ENCODE data around the gene C11orf54.
"Not testable (repeated sequence)": the region's sequence is repeated elsewhere in the genome, so short reads cannot be mapped to it uniquely, and the experiment has no call there.

The C11orf54 gene

GRCh38 chr11:93737904-93738612, 3.4 kb upstream of the C11orf54 start:
- H3K4me3 ChIP-seq (ENCODE audit: low read length) = no peak overlapping the region
- no peak overlapping the region for H3K27ac ChIP-seq (ENCODE audit: low read depth, low read length)
- peaks cover 20% of the 10 kb centered on the region for H3K4me1 ChIP-seq (ENCODE audit: control insufficient read depth, insufficient read depth, low read length)
- H3K36me3 ChIP-seq (ENCODE audit: control insufficient read depth, insufficient read depth, low read length) = peaks cover 20% of the 10 kb centered on the region
- H3K9ac ChIP-seq (ENCODE audit: low read length) = no peak overlapping the region
- no peaks in the 10 kb centered on the region for H3K27me3 ChIP-seq (ENCODE audit: control insufficient read depth, insufficient read depth, low read length)

GRCh38 chr11:93738647-93739081, 2.8 kb upstream of the C11orf54 start:
- Histone ChIP-seq H3K27ac (ENCODE audit: low read depth, low read length) (no peak overlapping the region), H3K4me3 (ENCODE audit: low read length) (peak overlapping the region; percentile 46), H3K27me3 (ENCODE audit: control insufficient read depth, insufficient read depth, low read length) (no peaks in the 10 kb centered on the region), H3K36me3 (ENCODE audit: control insufficient read depth, insufficient read depth, low read length) (peaks cover 15% of the 10 kb centered on the region), H3K9ac (ENCODE audit: low read length) (no peak overlapping the region), H3K4me1 (ENCODE audit: control insufficient read depth, insufficient read depth, low read length) (peaks cover 20% of the 10 kb centered on the region)

- H3K9ac ChIP-seq (ENCODE audit: low read length) = peak overlapping the region; percentile 47
- no peak overlapping the region for H3K27ac ChIP-seq (ENCODE audit: low read depth, low read length)
- peaks cover 14% of the 10 kb centered on the region for H3K36me3 ChIP-seq (ENCODE audit: control insufficient read depth, insufficient read depth, low read length)
- H3K27me3 ChIP-seq (ENCODE audit: control insufficient read depth, insufficient read depth, low read length) = no peaks in the 10 kb centered on the region
- H3K4me3 ChIP-seq (ENCODE audit: low read length) = peak overlapping the region; percentile 96
- peaks cover 20% of the 10 kb centered on the region for H3K4me1 ChIP-seq (ENCODE audit: control insufficient read depth, insufficient read depth, low read length)
Measured at GRCh38 chr11:93740031-93740729, 1.3 kb upstream of the C11orf54 start.

- H3K27ac ChIP-seq (ENCODE audit: low read depth, low read length) = peak overlapping the region; percentile 95
- no peaks in the 10 kb centered on the region for H3K27me3 ChIP-seq (ENCODE audit: control insufficient read depth, insufficient read depth, low read length)
- peak overlapping the region; percentile 91 for H3K9ac ChIP-seq (ENCODE audit: low read length)
- H3K4me3 ChIP-seq (ENCODE audit: low read length) = peak overlapping the region; percentile 96
- peaks cover 14% of the 10 kb centered on the region for H3K36me3 ChIP-seq (ENCODE audit: control insufficient read depth, insufficient read depth, low read length)
- peaks cover 20% of the 10 kb centered on the region for H3K4me1 ChIP-seq (ENCODE audit: control insufficient read depth, insufficient read depth, low read length)
Measured at GRCh38 chr11:93740730-93741093, 760 bp upstream of the C11orf54 start.

GRCh38 chr11:93741882-93742226, 382 bp downstream of the C11orf54 start:
- Histone ChIP-seq H3K36me3 (ENCODE audit: control insufficient read depth, insufficient read depth, low read length) (peaks cover 11% of the 10 kb centered on the region), H3K27me3 (ENCODE audit: control insufficient read depth, insufficient read depth, low read length) (no peaks in the 10 kb centered on the region), H3K4me1 (ENCODE audit: control insufficient read depth, insufficient read depth, low read length) (peaks cover 20% of the 10 kb centered on the region), H3K27ac (ENCODE audit: low read depth, low read length) (peak overlapping the region; percentile 95), H3K4me3 (ENCODE audit: low read length) (peak overlapping the region; percentile 96), H3K9ac (ENCODE audit: low read length) (peak overlapping the region; percentile 97)

GRCh38 chr11:93743291-93743690, 1.8 kb downstream of the C11orf54 start:
- Histone ChIP-seq H3K4me1 (ENCODE audit: control insufficient read depth, insufficient read depth, low read length) (peaks cover 18% of the 10 kb centered on the region), H3K4me3 (ENCODE audit: low read length) (no peak overlapping the region), H3K36me3 (ENCODE audit: control insufficient read depth, insufficient read depth, low read length) (peaks cover 11% of the 10 kb centered on the region), H3K27me3 (ENCODE audit: control insufficient read depth, insufficient read depth, low read length) (no peaks in the 10 kb centered on the region), H3K27ac (ENCODE audit: low read depth, low read length) (no peak overlapping the region), H3K9ac (ENCODE audit: low read length) (no peak overlapping the region)

- H3K9ac ChIP-seq (ENCODE audit: low read length) = no peak overlapping the region
- H3K27me3 ChIP-seq (ENCODE audit: control insufficient read depth, insufficient read depth, low read length) = no peaks in the 10 kb centered on the region
- peaks cover 5% of the 10 kb centered on the region for H3K36me3 ChIP-seq (ENCODE audit: control insufficient read depth, insufficient read depth, low read length)
- H3K27ac ChIP-seq (ENCODE audit: low read depth, low read length) = peak overlapping the region; percentile 52
- H3K4me1 ChIP-seq (ENCODE audit: control insufficient read depth, insufficient read depth, low read length) = peaks cover 8% of the 10 kb centered on the region
- no peak overlapping the region for H3K4me3 ChIP-seq (ENCODE audit: low read length)
Measured at GRCh38 chr11:93744669-93745004, 3.2 kb downstream of the C11orf54 start.

- not testable (repeated sequence) for H3K9ac ChIP-seq (ENCODE audit: low read length); H3K36me3 ChIP-seq (ENCODE audit: control insufficient read depth, insufficient read depth, low read length); H3K4me3 ChIP-seq (ENCODE audit: low read length); H3K27me3 ChIP-seq (ENCODE audit: control insufficient read depth, insufficient read depth, low read length); H3K4me1 ChIP-seq (ENCODE audit: control insufficient read depth, insufficient read depth, low read length)
- H3K27ac ChIP-seq (ENCODE audit: low read depth, low read length) = peak overlapping the region; percentile 52
Measured at GRCh38 chr11:93745005-93745755, 3.7 kb downstream of the C11orf54 start.

GRCh38 chr11:93746101-93746500, 4.6 kb downstream of the C11orf54 start:
- H3K4me1 ChIP-seq (ENCODE audit: control insufficient read depth, insufficient read depth, low read length) = no peaks in the 10 kb centered on the region
- H3K27ac ChIP-seq (ENCODE audit: low read depth, low read length) = no peak overlapping the region
- no peaks in the 10 kb centered on the region for H3K27me3 ChIP-seq (ENCODE audit: control insufficient read depth, insufficient read depth, low read length)
- H3K9ac ChIP-seq (ENCODE audit: low read length) = no peak overlapping the region
- no peak overlapping the region for H3K4me3 ChIP-seq (ENCODE audit: low read length)
- peaks cover 5% of the 10 kb centered on the region for H3K36me3 ChIP-seq (ENCODE audit: control insufficient read depth, insufficient read depth, low read length)

GRCh38 chr11:93747122-93747521, 5.7 kb downstream of the C11orf54 start:
- no peak overlapping the region for H3K4me3 ChIP-seq (ENCODE audit: low read length)
- H3K36me3 ChIP-seq (ENCODE audit: control insufficient read depth, insufficient read depth, low read length) = peaks cover 2% of the 10 kb centered on the region
- no peaks in the 10 kb centered on the region for H3K4me1 ChIP-seq (ENCODE audit: control insufficient read depth, insufficient read depth, low read length)
- no peak overlapping the region for H3K27ac ChIP-seq (ENCODE audit: low read depth, low read length)
- H3K9ac ChIP-seq (ENCODE audit: low read length) = no peak overlapping the region
- no peaks in the 10 kb centered on the region for H3K27me3 ChIP-seq (ENCODE audit: control insufficient read depth, insufficient read depth, low read length)

GRCh38 chr11:93751001-93751400, 9.5 kb downstream of the C11orf54 start:
- Histone ChIP-seq H3K4me1 (ENCODE audit: control insufficient read depth, insufficient read depth, low read length) (no peaks in the 10 kb centered on the region), H3K4me3 (ENCODE audit: low read length) (no peak overlapping the region), H3K27me3 (ENCODE audit: control insufficient read depth, insufficient read depth, low read length) (no peaks in the 10 kb centered on the region), H3K9ac (ENCODE audit: low read length) (no peak overlapping the region), H3K36me3 (ENCODE audit: control insufficient read depth, insufficient read depth, low read length) (peaks cover 5% of the 10 kb centered on the region), H3K27ac (ENCODE audit: low read depth, low read length) (no peak overlapping the region)

GRCh38 chr11:93753241-93753640, 11.8 kb downstream of the C11orf54 start:
- H3K27me3 ChIP-seq (ENCODE audit: control insufficient read depth, insufficient read depth, low read length) = no peaks in the 10 kb centered on the region
- H3K9ac ChIP-seq (ENCODE audit: low read length) = no peak overlapping the region
- no peaks in the 10 kb centered on the region for H3K4me1 ChIP-seq (ENCODE audit: control insufficient read depth, insufficient read depth, low read length)
- H3K4me3 ChIP-seq (ENCODE audit: low read length) = no peak overlapping the region
- H3K27ac ChIP-seq (ENCODE audit: low read depth, low read length) = no peak overlapping the region
- peaks cover 16% of the 10 kb centered on the region for H3K36me3 ChIP-seq (ENCODE audit: control insufficient read depth, insufficient read depth, low read length)

Measured in rectal smooth muscle tissue (tissue), 1 donor.